HG03354 (cell line): ENCODE data around the gene IGF1R.

ENCODE experiments used
- ATAC-seq: cut with Tn5 transposase; IDR thresholded peaks from one replicate; pipeline ENCODE4 v1.9.1; 2021; ENCODE audit warnings: mild to moderate bottlenecking; ENCODE audit not compliant: unreplicated experiment, poor library complexity, severe bottlenecking

IGF1R gene

DNA sequence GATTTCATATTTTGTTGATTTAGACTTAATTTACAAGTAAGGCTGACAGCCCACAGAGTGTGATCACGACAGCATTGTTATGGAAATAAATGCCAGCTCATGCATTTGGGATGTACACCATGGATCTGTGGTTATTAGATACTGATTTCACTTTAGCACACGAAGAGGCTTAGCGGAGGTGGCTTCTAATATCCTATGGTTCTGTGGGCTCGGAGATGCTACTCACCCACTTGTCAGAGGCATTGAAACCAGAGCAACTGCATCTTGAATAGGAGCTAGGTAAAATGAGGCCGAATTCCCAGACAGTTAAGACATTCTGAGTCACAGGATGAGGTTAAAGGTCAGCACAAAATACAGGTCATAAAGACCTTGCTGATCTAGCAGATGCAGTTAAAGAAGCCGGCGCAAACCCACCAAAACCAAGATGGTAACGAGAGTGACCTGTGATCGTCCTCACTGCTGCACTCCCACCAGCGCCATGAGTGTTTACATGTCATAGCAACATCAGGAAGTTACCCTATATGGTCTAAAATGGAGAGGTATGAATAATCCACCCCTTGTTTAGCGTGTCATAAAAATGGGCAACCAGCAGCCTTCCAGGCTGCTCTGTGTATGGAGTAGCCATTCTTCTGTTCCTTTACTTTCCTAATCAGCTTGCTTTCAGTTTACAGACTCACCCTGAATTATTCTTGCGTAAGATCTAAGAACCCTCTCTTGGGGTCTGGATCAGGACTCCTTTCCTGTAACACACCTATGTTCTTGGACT is 241.8 kb downstream of the IGF1R start:
- ATAC-seq: no peak

DNA sequence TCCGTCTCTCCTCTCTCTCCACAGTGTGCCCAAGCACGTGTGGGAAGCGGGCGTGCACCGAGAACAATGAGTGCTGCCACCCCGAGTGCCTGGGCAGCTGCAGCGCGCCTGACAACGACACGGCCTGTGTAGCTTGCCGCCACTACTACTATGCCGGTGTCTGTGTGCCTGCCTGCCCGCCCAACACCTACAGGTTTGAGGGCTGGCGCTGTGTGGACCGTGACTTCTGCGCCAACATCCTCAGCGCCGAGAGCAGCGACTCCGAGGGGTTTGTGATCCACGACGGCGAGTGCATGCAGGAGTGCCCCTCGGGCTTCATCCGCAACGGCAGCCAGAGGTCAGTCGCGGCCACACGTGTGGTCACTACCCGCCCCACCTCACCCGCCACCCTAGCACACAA is 243.0 kb downstream of the IGF1R start:
- ATAC-seq: no peak

DNA sequence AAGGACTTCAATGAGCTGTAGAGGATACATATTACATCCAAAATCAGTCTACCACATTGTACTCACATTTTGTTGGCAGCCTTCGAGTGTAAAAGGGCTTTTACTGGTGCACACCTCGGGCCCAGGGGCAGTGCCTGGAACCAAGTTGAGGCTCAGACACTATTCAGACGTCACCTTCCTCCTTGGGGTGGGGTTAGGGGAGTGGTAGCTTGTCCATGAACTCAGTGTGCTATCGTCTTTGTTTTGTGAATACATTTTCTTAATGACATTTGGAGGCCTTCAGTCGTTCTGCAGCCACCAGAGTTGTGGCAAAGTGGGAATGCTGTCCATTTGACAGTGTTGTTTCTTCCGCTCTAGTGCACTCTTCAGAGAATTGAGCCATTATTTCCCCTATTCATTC is 245.1 kb downstream of the IGF1R start:
- no peak for ATAC-seq

DNA sequence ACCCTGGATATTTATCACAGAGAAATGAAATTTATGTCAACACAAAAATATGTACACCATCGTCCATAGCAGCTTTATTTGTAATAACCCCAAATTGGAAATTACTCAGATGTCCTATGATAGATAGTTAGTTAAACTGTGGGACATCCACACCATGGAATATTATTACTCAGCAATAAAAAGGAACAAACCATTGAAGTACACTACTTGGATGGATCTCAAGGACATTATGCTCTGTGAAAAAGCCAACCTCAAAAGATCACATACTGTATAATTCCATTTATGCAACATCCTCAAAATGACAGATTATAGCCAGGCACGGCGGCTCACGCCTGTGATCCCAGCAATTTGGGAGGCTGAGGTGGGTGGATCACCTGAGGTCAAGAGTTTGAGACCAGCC is 246.0 kb downstream of the IGF1R start:
- ATAC-seq: no peak

DNA sequence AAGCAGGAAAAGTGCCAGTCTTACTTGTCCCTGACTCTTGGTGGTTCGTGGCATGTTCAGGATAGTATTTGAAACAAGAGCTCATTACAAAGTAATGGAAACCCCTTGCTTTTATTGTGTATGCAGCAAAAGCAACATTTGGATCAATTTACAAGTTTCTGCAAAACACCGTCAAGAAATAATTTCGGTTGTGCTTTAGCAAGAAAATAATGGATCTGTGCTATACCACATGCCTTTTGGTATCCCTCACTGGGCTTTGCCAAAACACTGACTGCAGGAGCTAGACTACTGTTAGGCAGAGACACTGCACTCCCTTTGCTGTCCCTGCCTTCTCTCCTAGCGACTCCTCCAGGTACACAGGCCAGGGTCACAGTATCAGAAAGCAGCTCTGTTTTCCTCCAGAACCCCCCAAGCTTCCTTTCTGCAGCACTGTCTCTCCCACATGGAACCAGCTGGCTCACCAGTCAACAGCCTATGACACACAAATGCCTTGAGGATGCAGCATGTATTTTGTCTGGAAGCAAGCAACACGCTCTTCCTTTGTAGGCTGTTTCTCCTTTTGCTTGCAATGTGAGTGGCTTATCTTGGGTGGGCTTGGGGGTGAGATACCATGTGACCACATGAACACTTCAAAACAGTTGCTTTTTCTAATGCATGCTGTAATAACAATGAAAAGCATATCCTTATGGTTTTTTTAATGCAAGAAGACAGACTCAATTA is 247.8 kb downstream of the IGF1R start:
- no peak for ATAC-seq

DNA sequence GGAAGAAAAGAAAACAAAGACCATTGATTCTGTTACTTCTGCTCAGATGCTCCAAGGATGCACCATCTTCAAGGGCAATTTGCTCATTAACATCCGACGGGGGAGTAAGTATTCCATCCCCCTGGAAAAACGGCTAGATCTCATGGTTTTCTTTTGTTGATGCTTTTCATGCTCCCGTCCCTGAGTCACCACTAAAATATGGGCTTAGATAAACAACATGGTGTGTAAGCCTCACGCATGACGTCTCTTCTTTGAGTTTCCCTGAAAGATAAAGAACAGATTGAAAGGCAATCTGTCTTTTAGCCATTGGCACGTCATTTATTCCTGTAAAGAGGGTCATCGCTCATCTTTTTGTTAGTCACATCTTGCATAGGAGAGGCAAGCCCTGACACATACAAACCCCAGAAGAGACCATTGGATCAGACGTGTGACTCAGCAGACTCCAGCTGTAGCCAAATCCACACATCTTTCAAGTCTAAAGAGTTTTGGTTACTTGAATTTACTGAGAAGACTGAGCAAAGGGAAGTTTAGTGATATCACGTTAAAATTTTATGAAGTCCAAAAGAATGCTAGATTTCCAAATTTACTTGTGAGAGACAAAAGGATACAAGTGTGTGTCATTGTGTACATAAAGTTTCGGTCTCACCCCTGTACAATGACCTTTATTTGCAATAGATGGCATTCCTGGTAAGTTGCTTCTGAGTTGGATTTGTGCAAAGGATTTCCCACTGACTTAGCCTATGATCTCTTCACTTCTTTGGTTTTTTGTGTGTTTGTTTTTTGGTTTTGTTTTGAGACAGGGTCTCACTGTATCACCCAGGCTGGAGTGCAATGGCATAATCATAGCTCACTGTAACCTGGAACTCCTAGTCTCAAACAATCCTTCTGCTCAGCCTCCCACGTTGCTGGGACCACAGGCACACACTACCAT is 248.7 kb downstream of the IGF1R start:
- no peak for ATAC-seq

DNA sequence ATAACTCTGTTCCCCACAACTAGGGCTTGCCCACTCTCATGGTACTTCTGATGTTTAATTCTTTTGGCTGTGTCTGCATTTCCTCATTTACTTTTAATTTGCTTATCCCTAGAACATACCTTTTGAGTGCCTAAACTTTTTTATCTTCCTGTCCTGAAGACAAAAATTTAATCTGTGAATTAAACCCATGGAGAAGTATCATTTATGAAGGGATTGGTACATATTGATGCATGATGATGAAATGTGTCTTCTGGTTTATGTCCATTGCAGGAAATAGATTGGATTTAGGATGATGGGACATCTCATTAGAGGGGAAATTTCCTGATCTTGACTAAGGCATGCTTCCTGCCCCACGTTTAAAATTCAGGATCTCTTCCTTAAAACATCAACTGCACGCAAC is 249.8 kb downstream of the IGF1R start:
- no peak for ATAC-seq

DNA sequence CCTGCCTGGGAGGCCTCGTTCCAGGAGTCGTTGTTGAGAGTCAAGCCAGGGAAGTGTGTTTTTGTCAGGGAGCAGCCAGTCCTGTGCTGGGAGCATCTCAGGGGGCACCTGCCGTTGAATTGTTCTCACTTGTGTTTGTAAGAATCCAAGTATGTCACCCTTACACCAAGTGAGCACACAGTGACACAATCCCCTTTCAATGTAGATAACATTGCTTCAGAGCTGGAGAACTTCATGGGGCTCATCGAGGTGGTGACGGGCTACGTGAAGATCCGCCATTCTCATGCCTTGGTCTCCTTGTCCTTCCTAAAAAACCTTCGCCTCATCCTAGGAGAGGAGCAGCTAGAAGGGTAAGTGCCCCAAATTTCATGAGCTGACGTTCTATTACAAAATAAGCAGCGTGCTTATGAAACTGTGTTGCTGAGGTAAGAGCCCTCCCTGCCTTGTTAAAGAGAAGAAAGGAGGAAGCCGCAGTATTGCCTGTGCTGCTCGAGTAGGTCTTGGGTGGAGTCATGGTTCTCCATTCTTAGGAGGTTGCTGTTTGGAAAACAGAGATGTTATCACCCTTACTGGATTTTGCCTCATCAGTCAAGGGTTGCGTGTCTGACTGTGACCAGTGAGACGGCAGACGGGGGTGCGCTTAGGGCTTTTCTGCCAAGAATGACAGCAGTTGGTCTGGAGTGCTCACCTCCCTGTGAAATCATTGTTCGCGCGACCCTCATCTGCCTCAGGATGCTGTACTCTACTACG is 251.1 kb downstream of the IGF1R start:
- ATAC-seq: no peak

DNA sequence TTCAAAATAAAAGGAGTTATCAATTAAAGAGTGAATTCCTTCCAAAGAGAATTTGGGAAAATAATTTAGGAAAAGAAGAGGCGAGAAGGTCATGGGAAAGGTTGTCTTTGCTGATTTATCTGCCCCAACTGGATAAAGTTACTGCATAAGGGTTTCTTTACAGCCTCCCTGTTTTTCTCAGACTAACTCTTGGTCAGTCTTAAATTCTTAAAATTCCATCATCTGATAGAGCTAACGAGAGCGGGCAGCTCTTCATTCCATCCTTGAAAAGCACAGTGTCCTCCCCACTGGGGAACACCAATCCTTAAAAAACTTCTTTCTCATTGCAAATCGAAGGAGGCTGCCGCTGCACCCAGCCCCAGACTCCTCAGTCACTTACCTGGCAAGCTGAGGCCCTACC is 252.0 kb downstream of the IGF1R start:
- no peak for ATAC-seq

DNA sequence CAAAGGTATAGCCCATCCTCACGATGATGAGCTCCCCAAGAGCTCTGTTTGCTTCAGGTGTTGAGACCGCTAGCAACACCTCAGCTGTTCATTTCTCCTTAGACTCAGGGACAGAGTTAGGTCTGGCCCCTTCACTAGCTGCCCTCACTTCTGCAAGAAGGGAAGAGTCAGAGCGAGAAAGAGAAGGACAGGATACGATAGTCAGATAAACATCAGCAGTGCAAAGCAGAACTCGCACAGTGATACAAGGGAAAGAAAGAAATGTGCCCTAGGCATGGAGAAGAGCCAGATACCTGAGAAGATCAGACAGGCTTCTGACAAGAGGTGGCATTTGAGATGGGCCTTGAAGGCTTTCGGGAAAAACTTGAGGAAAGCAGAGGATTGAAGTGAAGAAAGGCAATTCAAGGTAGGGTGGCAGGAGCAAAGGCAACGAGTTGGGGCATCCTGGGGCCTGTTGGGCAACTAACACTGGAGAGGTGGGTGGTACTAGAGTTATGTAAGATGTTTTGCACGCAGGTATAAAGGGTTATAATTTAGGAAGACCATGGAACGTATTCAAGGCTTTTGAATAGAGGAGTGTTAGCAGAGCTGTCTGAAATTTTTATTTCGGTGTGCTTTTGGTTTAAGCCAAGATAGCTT is 253.2 kb downstream of the IGF1R start:
- no peak for ATAC-seq

DNA sequence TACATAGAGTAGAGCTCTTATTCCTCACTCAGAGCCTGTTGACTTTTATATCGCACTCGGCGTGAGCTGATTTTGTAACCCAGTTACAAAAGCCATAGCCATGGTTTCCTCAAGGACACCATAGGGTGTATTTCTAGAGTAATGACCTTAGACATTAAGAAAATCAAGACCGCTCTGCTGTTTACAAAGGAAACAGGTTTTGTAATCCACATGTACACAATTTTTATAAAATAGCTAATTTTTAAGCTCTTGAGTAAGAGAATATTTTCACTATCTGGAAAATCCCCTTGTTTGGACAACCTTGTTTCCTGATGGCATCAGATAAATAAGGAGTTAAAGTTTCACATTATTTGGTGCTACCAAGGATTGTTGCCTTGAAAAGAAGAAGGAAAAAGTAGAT is 254.6 kb downstream of the IGF1R start:
- no peak for ATAC-seq

DNA sequence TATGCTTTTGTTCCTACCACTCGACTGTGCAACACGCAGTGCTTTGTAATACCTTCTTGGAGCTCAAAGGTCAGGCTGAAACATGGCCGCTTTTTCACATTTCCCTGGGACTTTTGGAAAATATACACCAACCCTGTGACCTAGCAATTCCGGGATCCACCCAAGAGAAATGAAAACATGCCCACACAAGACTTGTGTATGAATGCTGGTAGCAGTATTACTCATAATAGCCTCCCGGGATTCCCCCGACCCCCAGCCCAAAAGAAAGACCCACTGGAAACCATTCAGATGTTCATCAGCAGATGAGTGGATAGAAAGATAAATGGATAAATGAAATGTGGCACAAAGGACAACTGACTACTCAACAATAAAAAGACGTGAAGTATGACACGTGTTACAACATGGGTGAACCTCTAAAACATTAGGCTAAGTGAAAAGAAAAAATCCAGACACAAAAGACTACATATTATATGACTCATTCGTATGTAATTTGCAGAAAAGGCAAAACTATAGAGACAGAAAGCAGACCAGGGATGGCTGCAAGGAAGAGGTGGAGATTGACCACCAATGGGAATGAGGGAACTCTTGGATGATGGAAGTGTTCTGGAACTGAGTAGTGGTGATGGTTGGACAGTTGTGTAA is 255.2 kb downstream of the IGF1R start:
- no peak for ATAC-seq

DNA sequence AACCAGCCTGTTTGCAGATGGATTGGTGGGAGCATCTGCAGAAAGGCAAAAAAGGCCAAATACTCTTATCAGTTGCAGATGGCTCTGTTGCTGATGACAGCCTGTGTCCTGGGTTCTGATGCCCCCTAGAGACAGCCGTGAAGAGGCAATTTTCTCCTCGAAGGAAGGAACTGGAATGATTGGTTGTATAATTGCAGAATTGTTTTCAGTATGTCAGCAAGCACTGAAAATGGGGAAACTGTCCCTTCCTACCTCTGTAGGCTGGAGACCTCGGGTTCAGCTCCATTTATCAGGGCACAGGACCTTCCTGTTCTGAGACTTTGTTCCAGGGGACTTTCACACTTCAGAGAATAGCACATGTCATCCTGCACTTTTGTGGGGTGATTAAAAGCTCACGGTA is 256.2 kb downstream of the IGF1R start:
- no peak for ATAC-seq

DNA sequence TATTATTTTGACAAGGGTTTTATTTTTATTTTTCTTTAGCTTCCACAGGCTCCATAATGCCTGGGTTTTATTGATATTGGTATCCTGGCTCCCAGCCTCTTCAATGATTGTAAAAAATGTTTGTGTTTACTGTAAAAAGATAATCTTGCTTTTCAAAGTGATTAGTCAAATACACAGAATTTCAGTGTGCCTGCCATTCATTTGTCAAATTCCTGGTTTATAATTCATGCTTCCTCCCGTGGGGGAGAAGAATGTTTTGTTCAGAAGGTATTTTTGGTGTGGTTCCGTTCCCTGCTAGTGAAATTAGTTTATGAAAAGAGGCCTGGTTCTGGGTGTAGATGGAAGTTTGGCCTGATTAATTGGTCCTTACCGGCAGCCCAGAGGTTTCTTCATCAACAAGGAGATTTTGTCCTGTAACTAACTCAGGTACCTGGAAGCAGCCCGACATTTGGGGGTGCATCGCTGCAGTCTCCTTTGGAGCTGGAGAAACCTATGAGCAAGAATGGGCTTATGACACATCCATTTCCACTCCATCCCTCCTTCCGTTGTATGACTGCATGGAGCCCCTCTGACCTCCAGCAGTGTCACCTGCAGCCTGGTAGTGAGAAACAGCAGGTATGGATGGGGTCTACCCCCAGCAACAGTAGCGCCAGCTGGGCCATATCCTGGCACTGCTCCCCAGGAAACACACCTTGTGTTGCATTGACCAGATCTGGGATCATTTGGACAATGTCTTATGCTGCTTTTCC is 257.8 kb downstream of the IGF1R start:
- ATAC-seq: no peak

DNA sequence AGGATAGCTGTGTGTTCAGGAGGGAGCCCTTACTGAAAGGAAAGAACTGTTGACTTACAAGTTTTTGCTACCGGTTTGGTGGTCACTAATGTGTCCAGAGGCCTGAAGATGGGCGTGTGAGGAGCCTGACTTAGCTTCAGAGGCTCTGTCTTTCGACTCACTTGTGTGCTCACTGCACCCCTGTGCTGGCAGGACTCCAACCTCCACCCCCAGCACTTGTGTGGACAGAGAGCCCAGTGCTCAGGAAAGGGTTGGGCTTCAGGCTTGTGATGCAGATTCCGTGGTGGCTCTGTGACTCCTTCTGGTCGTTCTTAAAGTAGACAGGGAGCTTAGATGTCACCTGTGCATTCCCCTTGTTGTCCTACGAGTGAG is 258.4 kb downstream of the IGF1R start:
- no peak for ATAC-seq

DNA sequence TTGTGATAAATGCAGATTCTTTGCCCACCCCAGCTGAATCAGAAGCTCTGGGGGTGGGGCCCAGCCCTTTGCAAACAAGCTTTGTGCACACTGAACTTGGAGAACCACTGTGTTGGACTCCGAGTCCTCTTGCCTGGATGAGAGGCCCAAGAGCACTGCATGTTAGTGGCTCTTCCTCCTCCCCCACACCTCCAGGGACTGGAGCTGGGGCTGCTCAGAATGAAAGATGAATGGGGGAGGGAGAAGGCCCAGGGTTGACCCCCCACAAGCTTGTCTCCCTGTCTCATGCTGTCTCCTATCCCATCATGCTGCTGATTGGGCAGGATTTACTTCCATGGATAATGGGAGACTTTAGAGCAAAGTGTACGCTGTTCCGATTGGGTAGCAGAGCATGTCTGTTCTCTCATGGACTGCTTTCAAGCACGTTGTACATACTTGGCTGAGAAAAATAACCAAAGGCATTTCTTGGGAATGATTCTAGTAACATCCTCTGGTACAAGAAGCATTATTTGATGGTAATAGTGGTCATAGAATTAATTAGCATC is 259.7 kb downstream of the IGF1R start:
- ATAC-seq: no peak

DNA sequence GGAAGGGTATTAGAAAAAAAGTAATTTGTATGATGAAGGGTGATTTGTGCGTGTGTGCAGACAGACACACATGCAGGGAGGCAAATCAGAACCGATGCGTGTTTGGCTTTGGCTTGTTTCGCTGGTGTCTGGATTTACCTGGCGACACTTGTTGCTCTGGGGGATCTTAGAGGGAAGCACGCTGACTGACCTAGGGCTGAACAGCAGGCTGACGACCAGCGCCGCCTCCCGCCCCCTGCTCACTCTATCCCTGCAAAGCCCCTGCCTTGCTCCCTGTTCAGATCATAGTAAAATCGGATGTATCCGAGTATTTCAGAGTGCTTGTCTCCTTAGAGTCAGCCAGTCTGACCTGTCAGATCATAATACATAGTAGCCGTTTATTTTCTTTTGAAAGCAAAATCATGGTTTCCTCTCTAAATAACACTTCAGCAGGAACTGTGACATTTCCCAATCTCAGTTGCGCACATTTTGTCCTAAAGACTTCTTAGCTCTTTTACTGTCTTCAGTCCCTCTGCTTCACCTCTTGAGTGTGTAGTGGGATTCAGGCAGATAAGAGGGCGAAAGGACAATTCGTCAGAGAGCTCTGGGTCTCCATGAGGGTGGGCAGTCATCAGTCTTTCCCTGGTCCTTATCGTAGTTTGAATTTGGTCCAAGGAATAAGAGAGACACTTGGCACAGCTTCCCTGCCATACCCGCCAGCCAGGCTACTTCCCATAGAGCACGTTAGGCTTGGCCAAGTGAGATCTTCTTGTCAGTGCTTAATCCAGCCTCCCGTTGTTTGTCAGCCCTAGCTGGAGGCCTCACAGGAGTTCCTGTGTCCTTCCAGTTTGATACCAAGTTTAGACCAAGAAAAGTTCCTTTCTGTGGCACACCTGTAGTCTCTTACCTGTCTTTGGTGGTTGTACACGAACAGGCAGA is 261.9 kb downstream of the IGF1R start:
- no peak for ATAC-seq
